HL-60/S4 (cell line): ENCODE results near the gene EFNA2.

Experiments used
- in situ Hi-C: fragments of 300-500 bp; cut with MboI; formaldehyde crosslinking; loops from 2 replicates; pipeline ENCODE4 v1.14.3; 2022; ENCODE audit warnings: low sequenced_read_pairs

Gene EFNA2

DNA sequence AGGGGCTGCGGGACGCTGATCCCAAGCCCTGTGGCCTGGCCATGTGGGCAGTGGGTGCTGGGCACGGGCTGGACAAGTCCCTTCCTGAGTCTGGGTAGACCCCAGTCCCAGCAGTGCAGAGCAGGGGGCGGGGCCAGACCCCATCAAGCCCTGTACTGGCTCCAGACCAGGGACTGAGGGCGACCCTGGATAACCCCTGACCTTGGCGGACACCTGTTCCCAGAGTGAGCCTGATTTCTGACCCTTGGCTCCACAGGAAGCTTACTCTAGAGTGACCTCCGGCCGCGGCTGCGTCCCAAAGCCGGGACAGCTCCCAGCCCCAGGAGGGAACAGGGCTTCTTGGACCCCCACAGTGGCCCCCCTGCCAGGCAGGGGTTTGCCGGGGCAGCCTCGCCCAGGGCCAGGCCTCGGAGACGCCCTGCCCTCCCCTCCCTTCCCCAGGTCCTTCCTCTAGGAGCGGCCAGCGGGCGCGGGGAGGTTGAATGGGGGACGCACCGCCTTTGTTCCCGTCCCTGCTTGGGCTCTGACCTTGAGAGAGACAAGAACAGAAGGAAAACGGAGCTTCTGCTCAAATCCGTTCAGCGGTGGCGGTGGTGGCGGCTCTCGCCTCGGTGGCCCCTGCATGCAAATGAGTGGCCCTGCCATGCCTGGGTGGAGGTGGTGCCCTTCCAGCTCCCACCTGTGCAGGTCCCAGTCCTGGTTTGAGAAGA lies 2.3 kb upstream of the EFNA2 start:
- in situ Hi-C loops: no loop called here

DNA sequence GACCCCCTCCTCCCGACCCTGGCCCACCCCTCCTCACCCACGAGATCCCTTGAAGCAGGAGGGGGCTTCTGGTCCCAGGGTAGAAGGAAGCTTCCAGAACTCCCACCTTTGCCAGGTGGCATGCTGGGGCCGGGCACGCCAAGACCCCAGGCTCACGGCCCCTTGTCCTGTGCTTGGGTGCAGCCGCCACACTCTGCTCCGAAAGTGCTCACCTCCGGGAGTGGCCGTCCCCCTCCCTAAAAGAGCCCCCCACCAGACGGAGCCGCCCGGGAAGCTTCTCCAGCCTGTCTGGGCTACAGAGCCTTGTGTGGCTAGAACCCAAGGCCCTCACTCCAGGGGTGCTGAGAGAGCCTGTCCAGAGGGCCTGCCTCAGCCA lies 1.8 kb upstream of the EFNA2 start:
- in situ Hi-C loops: no loop called here

DNA sequence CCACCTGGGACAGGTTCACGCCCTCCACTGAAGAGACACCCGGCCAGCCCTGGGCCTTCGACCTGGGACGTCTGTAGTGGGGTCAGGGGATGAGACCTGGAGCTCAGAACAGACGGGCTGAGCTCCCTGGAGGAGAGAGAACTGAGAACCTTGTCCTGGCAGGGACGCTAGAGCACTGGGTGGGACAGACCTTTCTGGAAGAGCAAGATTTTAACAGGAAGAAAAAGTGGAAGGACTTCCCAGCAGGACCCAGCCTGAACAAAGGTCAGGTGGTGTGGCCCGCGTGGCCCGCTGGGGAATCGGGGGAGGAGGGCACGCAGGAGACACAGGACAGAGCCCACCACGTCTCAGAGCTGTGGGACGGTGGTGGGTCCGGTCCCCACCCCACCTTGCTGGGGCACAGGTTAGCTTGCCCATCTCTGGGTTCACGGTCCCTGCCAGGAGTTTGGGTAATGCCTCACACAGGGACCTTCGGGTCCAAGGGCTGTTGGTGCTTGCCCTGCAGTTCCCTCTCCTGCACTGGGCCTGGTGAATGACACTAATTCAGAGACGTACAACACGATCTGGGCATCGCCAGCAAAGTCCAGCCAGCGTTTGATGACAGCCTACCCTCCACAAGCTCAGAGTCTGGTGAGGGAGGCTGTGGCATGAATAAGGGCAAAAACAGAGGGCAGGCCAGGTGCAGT lies 1.2 kb upstream of the EFNA2 start:
- in situ Hi-C loops: no loop called here

DNA sequence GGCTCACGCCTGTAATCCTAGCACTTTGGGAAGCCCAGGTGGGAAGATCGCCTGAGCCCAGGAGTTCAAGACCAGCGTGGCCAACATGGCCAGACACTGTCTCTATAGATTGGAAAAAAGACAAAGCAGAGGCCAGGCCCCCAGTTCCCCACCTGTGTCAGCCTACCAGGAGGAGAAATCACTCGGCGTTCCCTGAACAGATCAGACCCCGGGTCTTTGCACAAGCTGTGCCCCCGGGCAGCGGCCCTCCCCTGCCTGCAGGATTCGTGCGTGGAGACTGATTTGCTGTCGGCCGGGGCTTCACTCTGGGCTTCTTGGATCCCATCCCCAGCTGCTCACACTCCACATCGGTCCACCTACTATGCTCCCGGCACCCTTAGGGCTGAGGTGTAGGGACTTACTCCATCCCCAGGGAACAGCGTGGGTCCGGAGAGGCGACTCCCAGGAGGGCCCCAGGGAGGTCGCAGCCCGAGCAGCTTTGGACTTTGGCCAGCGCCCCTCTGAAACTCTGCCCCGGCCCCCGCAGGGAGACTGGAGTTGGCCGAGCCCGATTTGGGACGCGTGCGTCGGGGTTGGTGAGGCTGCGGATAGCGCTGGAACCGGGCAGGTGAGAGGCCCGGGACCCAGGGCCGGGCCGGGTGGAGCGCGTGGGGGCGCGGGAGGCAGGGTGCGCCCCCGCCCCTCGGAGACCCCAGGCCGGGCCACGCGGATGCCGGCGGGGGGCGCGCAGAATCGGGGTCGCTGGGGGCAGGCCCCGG lies 515 bp upstream of the EFNA2 start:
- in situ Hi-C loops: no loop called here

DNA sequence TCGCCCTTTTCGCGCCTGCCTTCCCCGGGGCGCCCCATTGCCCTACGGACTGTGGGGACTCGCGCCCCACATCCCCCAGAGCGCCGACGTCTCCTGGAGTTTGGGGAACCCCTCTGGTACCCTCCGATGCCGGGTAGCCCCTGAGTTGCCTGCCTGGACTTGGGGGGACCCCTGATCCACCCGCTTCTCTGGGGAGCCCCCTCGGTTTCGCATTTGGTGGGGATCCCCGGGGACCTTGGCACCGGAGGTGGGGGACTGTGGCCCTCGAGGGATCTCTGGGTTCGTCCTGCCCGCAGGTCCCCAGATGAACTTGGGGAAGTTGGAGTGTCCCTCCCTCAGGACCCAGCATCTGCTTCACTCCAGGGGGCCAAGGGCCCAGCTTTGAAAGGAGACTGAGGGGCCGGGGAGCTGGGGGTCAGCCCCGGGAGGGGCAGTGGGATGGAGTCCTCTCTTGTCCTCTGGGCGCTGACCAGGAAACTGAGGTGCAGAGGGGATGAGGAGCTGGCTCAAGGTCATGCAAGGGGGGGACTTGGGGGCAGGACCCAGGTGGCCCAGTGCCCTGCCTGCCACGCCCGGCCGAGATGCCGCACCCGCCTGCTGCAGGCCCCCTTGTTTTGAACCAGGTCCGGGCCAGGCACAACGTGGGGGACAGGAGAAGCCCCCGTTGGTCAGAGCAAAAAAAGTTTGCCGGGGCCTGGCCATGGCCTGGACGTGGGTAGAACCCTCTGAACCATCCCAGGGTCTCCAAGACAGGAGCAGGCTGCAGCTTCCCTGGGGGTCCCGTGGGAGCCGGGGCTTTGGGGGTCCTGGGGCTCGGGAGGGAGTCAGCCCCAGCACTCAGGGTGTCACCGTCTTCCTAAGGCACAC lies 1.0 kb downstream of the EFNA2 start:
- in situ Hi-C loops: no loop called here

DNA sequence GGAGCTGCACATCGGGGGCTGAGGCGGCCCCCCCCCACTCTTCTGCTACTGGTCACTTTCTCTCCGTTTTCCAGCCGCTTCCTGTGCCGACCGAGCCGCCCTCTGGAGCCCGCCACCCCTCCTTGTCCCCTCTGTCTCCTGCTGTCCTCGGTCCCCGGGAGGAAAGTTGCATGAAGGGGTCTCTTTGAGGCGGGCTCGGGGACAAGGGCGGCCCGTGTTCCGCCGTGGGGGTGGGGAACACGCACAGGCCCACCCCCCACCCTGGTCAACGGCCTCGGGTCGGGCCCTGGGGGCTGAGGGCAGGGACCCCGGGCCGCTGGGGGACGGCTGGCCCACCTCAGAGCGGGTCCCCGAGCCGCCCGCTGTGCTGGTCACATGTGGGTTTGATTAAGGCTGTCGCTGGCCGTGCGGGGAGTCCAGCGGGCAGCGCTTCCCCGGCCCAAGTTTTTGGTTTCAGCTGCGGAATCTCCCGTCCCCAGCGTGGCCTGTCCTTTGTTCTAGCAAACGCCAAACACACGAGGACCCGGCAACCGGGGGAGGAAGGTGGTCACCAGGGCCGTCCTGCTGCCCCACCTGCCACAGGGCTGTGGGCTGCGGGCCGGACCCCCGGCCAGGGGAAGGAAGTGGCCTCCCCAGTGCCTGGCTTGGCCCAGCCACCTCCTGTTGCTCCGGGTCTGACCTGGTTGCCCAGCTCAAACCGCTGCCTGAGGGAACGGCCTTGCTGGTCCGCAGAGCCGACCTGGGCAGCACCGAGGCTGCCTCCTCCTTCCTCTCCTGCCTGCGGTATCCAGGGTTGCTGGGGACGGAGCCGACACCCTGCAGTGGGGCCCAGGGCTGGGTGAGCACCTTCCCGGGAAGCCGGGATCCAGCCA lies 1.9 kb downstream of the EFNA2 start:
- in situ Hi-C loops: no loop called here

DNA sequence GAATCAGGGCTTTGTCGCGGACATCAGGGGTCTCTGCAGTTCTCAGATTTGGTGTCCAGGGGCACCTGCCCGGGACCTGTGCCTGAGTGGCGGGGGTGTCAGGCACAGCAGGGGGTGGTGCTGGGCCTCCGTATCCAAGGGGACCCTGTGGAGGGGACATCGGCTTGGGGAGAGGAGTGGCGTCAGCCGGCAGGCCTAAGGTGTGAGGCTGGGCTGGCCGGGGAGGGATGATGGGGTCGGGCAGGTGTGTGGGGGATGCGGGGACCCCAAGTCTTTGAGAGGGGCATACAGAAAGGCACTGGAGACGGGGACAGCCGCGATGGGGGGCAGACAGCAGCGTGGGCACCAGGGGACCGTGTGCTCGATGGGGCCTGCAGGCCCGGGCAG lies 2.5 kb downstream of the EFNA2 start:
- in situ Hi-C loops: no loop called here

DNA sequence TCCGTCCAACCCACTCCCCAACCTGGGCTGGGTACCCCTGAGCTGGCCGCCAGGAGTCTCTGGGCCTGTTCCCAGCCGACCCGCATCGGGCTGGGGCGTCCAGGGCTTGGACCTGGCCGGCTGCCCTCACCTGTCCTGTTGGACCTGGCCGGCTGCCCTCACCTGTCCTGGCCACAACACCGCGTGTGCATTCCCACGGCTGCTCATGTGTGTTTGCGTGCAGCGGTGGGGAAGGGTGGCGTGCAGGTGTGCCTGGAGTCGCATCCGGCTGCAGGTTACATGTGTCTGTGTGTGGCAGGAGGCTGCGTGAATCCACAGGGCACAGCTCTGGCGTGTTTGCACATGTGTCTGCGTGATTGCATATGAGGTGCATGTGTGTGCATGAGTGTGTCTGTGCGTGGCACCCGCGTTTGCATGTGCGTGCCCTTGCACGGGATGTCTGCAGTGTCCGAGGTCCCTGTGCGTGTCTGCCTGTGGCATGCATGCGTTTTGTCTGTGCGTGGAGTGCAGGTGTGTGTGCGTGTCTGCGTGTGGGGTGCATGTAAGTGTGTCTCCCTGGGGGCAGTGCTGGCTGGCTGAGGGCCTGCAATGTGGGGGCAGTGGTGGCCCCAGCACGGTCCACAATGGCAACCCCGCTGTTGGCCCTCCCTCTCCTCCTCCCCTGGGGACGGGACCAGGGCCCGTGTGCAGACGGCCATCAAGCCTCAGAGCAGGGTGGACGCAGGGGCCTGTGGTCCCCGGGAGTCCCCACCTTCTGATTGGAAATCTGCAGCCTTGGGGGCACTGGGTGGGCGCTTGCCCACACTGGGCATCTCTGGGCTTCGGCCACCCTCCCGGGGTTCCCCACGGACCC lies 3.4 kb downstream of the EFNA2 start:
- in situ Hi-C loops: no loop called here

DNA sequence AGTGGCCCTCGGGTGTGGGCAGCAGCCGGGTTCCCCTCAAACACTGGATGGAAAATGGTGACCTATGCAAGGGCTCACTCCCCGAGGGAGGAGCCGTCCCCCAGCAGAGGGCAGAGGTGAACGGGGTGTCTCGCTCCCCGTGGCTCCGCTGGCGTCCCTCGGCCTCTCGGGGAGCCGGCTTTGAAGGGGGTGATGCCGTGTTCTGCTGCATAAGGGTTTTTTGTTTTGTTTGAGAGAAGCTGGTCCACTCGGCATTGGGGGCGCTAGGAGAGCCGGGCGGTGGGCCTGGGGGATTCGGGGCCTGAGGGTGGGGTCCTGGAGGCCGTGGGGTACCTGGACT lies 4.0 kb downstream of the EFNA2 start:
- in situ Hi-C loops: no loop called here

DNA sequence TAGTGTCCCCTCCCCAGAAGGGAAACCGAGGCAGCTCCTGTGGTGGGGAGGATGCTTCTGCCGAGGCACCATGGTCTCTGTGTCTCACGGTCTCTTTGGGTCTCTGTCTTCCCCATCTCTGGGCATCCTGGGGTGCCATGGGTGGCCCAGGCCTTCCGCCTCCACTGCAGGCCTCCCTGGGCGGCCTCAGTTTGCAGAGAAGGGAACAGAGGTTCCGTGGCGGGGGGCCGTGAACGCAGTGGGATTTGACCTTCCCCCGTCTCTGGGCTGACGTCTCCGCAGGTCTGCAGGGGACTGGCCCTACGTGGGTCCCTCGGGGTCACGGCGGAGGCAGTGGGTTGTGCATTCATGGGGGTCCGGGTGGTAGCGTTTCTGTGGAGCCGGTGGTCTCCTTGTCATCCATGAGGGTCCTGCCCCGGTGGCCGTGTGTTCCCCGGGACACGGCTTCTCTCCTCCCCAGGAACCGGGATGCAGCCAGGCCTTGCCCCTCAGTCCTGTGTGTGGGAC lies 4.6 kb downstream of the EFNA2 start:
- in situ Hi-C loops: no loop called here

DNA sequence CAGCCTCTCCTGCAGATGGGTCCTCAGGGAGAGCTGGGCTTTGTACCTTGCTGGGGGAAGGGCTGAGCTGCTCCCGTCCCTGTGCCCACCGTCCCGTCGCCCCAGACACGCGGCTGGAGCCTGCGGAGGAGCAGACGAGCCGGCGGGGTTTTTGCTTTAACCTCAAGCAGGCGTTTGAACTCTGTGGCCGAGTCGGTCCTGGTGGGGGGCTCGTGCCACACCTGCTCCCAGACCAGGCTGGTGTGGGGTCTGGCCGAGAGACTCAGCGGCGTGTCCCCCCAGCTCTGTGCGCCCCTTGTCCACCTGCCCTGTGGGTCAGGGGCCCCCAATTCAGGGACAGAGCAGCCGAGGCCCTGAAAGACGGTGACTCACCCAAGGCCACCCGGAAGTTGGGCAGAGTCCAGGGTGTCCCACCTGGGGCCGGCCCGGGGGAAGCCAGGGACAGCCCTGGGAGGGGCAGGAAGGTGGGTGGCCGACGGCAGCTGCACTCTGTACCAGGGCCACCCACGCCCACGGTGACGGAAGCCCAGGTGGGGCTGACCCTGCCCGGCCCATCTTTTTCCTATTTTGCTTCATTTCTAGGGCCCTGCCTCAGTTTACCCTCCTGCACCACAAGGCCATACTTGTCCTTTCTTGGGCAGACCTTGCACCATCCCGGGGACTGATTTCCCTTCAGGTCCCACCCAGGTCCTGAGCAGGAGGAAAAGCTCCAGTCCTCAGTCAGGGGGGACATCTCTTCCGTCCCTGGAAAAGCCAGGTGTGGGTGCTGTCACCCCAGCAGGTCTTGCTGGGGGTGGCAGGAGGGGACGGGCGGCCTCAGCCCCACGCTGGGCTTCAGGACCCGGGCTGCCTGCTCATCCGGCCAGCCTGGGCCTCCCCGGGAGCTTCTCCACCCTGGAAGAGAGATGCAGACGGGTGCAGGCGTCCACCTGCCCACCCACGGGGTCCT lies 5.3 kb downstream of the EFNA2 start:
- in situ Hi-C loops: no loop called here

DNA sequence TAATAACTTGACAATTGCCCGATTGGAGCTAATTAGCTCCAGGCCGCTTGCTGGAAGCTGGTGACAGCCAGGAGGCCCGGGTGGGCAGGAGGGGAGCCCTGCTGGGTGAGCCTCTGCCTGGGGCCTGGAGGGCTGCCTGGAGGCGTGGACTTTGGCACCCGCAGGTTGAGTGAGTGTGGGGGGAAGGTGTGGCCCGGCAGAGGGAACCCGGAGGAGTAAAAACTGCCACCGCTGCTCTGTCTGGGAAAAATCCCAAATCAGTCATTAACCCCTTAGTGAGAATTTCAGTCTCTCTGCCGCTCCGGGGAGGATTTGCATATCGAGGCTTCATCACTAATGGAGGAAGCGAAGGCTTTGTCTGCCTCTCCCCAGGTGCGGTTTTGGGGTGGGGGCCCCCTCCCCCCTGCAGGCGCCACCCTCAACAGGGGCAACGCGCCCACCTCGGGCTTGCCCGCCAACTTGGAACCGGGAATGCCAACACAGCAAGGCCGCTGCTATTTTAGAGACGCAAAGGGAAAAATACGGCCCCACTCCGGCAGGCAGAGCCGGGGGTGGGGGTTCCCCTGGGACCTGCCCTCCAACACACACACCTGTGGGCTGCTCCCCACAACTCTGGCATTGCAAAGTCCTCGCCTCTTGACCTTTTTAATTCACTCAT lies 6.2 kb downstream of the EFNA2 start:
- in situ Hi-C loops: no loop called here

DNA sequence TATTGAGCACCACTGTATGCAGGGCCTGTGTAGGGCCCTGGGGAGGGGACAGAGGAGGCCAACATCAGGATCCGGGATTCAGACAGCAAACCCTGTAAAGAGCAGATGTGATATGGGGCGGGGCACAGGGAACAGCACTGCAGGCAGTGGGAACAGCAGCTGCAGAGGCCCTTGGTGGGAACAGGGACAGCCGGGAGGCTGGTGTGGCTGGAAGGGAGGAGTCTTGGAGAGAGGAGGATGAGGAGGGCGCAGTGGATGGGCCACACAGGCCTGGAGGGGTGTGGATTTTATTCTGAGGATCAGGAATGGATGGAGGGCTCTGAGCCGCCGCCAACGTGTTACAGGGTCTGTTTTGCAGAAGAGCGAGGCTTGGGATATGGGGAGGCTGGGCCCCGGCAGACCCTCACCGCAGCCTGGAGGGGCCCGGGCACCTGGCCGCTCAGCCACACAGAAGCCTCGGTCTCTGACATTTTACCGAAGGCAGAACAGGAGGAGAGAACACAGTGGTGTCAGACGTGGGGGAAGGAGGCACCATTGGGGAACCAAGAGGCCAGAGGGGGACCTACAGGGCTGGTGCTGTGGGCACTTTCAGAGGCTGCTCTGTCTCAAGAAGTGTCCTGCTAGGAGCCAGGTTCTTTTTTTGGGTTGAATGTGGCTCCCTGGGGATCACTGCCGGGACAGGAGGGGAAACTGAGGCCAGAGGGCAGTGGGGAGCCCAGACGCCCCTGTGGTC lies 6.9 kb downstream of the EFNA2 start:
- in situ Hi-C loops: no loop called here

DNA sequence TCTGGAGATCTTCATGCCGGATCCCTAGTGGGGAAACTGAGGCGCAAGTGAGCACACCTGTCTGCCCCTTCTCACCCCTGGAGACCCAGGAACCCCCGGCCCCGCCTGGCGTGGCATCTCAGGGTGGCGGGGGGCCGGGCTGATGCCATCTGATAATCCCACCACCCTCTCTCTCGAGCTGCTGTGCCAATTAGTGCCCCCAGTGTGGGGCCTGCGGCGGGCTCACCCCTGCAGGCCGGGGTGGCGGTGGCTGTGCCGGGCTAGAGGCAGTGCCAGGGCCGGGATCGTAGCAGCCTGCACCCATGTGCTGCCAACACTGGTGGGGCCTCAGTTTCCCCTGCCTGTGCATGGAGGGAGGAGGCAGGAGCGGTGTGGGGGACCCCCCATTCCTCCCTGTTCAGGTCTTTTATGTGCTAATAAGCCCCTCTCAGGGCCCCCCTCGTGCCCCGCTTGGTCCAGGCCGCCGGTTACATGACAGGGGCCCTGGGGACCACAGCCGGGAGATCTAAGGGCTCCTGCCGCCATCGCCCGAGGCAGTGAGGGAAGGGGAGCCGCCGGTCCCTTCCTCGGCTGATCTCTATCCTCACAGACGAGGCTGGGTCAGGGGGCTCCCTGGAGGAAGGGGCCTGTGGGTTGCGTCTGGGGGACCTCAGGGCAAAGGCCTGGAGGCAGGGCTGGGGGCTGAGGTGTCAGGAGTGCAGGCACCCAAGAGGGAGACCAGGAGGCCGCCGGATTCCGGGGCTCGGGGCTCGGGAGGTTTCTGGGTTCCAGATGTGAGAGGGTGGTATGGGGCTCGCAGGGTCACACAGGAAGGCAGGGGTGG lies 8.3 kb downstream of the EFNA2 start:
- in situ Hi-C loops: no loop called here

DNA sequence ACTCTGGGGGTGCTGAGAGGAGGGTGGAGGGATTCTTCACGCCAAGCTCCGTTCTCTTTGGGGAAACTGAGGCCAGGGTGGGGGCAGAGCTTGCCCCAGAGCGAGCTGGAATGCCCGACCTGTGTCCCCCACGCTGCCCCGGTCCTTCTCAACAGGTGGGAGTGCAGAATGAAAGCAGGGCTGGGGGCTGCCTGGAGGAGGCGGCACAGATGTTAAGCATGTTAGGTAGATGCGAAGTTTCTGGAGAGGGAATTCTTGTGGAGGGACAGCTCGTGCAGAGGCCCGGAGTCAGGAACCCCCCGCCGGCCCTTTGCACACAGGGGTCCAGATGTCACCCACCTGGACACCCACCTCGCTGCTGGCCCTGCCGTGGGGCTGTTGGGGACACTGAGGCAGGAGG lies 9.0 kb downstream of the EFNA2 start:
- in situ Hi-C loops: no loop called here
